ENCODE data around the gene ADAMTSL5. TPM values are rescaled to one million over a fixed set of nuclear protein-coding genes. Genes with fewer than 3 reads are reported as not detected.

The ADAMTSL5 gene
- total and polyA plus RNA-seq, 9 of the 15 experiments (the other 6 are each of a cell fraction or from before 2014, with no cell fraction given): 1.0 to 11.6 (median 4.1) TPM

DNA sequence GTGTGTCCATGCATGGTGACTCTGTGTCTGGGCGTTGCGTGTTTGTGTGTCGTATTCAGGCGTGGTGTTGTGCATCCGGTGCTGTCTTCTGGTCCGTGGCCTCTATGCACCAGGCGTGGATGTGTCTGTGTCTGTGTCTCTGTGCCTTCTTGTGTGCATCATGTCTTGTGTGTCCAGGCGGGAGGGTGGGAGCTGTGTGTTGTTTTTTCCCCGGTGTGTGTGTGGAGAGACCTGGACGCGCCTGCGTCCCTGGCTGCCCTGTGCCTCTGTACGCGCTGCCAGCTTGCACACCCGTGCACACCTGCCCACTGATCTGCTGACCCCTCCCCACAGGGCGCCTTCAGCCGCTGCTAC lies 12.1 kb upstream of the ADAMTSL5 start:
- POLR2A ChIA-PET: no interaction called here
- intact Hi-C loops (cut with micrococcal nuclease): no loop called here
- H3K9me1 ChIP-seq (ENCODE audit: control insufficient read depth, insufficient read depth, low read length): no peaks in the 10 kb centered on the region
- H4K20me1 ChIP-seq (replicated peaks; ENCODE audit: control insufficient read depth, insufficient read depth, low read length): peaks cover 11% of the 10 kb centered on the region
- no TSS peak for BruUV-seq (replicated peaks)
- H3K79me2 ChIP-seq (ENCODE audit: control insufficient read depth, insufficient read depth, low read length): no peaks in the 10 kb centered on the region
- H3K4me1 ChIP-seq (replicated peaks in 1 of 2; ENCODE audit: control insufficient read depth in 2 of 2, insufficient read depth in 2 of 2, low read length in 2 of 2): peaks cover 3 to 58% of the 10 kb centered on the region in 2 experiments; a peak in 3 of 5 replicates
- no peak overlapping the region for H3K9ac ChIP-seq (ENCODE audit: insufficient read depth in 1 of 2, low read depth in 2 of 2, low read length in 2 of 2)
- 22% methylated on average over 9 of the region's 17 CpGs for WGBS (ENCODE audit: insufficient coverage, low coverage, missing lambda C conversion rate)
- no peak overlapping the region for H2AFZ ChIP-seq (ENCODE audit: low read depth, low read length)
- CTCF ChIA-PET (ENCODE audit: low intra/inter-chr PET ratio): no interaction called here
- in situ Hi-C loops (cut with MboI): no loop called here
- no peaks in the 10 kb centered on the region for H3K36me3 ChIP-seq (ENCODE audit: control insufficient read depth, insufficient read depth, low read length)
- H3K9me3 ChIP-seq (replicated peaks; ENCODE audit: control insufficient read depth, insufficient read depth, low read depth, low read length): no peaks in the 10 kb centered on the region
- FAIRE-seq: no peak
- DNase-seq (ENCODE audit: extremely low read depth in 1 of 4, low spot score in 3 of 4): no peak
- ATAC-seq: no peak
- no peak for TF ChIP-seq TOE1 (IDR thresholded peaks at IDR 0.05; ENCODE audit: borderline replicate concordance)
- TF ChIP-seq TOE1 (CRISPR knock-in tag; IDR thresholded peaks at IDR 0.05; ENCODE audit: borderline replicate concordance, low read depth): no peak
- no peak for TF ChIP-seq HDAC1 (IDR thresholded peaks at IDR 0.05)
- TF ChIP-seq EHMT2 (IDR thresholded peaks at IDR 0.05): 0 out of 2 replicates have a peak, but pooled peaks have one; percentile 0
- TF ChIP-seq, protein P1, sequence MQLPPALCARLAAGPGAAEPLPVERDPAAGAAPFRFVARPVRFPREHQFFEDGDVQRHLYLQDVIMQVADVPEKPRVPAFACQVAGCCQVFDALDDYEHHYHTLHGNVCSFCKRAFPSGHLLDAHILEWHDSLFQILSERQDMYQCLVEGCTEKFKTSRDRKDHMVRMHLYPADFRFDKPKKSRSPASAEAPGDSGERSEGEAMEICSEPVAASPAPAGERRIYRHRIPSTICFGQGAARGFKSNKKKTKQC (CRISPR knock-in tag; IDR thresholded peaks at IDR 0.05): 0 out of 2 replicates have a peak, but pooled peaks have one; percentile 11
- TF ChIP-seq ESRRA (IDR thresholded peaks at IDR 0.05; ENCODE audit: borderline replicate concordance, low read depth): no peak
- no peak for TF ChIP-seq ZNF316 (IDR thresholded peaks at IDR 0.05)
- TF ChIP-seq, protein P2, sequence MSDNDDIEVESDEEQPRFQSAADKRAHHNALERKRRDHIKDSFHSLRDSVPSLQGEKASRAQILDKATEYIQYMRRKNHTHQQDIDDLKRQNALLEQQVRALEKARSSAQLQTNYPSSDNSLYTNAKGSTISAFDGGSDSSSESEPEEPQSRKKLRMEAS (CRISPR knock-in tag; IDR thresholded peaks at IDR 0.05): peak; percentile 42; the same call in 1 of the 2 replicates
- no peak for TF ChIP-seq ARID1B (IDR thresholded peaks at IDR 0.05)
- no peak for TF ChIP-seq STAT6 (CRISPR knock-in tag; IDR thresholded peaks at IDR 0.05)
- TF ChIP-seq, protein P3, sequence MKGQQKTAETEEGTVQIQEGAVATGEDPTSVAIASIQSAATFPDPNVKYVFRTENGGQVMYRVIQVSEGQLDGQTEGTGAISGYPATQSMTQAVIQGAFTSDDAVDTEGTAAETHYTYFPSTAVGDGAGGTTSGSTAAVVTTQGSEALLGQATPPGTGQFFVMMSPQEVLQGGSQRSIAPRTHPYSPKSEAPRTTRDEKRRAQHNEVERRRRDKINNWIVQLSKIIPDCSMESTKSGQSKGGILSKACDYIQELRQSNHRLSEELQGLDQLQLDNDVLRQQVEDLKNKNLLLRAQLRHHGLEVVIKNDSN (CRISPR knock-in tag; IDR thresholded peaks at IDR 0.05): 0 out of 2 replicates have a peak, but pooled peaks have one; percentile 10
- no peak overlapping the region for H3K4me3 ChIP-seq
- H3K27me3 ChIP-seq (ENCODE audit: control insufficient read depth in 2 of 2, insufficient read depth in 2 of 2, low read length in 2 of 2): peaks cover 19 to 38% of the 10 kb centered on the region in 2 experiments; a peak in 4 of 5 replicates
- peak overlapping the region; percentile 35; the same call in 1 of the 2 replicates for H3K4me2 ChIP-seq (ENCODE audit: insufficient read depth, low read length)
- no peak overlapping the region; the same call in 2 of the 3 replicates for H3K27ac ChIP-seq (ENCODE audit: extremely low read depth, low read depth, low read length)
